CD14-positive monocyte (primary cell): ENCODE measurements around the gene GRIFIN. TPM values are rescaled to one million over a fixed set of nuclear protein-coding genes. Genes with fewer than 3 reads are reported as not detected.
"Not testable (repeated sequence)": the region's sequence is repeated elsewhere in the genome, so short reads cannot be mapped to it uniquely, and the experiment has no call there.

ENCODE experiments used
- DNase-seq, 3 donors: peaks; one replicate each; pipeline ENCODE4 v3.0.0-alpha.2; 2011 to 2022
- H2AFZ ChIP-seq: 2 replicates; pipeline ENCODE4 v1.6.0; 2012; ENCODE audit warnings: mild to moderate bottlenecking, low read depth, low read length, inconsistent platforms; ENCODE audit not compliant: insufficient read depth, poor library complexity, severe bottlenecking
- H3K27ac ChIP-seq, 2 donors: 1 replicate in 1 of 2; 2 replicates in 1 of 2; pipeline ENCODE4 v1.5.1; 2012 to 2013; ENCODE audit warnings: low read length in 2 of 2, control low read depth in 1 of 2, inconsistent platforms in 1 of 2, low read depth in 1 of 2, mild to moderate bottlenecking in 1 of 2
- H3K27me3 ChIP-seq, 2 donors: one replicate each; pipeline versions ENCODE4 v1.6.0 to v1.6.1; 2011 to 2013; ENCODE audit warnings: low read length in 2 of 2; ENCODE audit not compliant: control insufficient read depth in 2 of 2, insufficient read depth in 2 of 2
- H3K36me3 ChIP-seq, 2 donors: replicated peaks in 1 of 2; 1 replicate in 1 of 2; 2 replicates in 1 of 2; pipeline versions ENCODE4 v1.5.1 to v1.6.1; 2012 to 2013; ENCODE audit warnings: low read length in 2 of 2, control low read depth in 1 of 2, inconsistent platforms in 1 of 2, mild to moderate bottlenecking in 1 of 2; ENCODE audit not compliant: insufficient read depth in 2 of 2, control insufficient read depth in 1 of 2
- H3K4me1 ChIP-seq, 2 donors: 1 replicate in 1 of 2; 2 replicates in 1 of 2; pipeline versions ENCODE4 v1.5.1 to v1.6.1; 2012 to 2013; ENCODE audit warnings: low read length in 2 of 2, control low read depth in 1 of 2, inconsistent platforms in 1 of 2, mild to moderate bottlenecking in 1 of 2, moderate library complexity in 1 of 2; ENCODE audit not compliant: insufficient read depth in 2 of 2, control insufficient read depth in 1 of 2
- H3K4me2 ChIP-seq: replicated peaks from 2 replicates; pipeline ENCODE3; 2012; ENCODE audit warnings: low read length, moderate library complexity, mild to moderate bottlenecking; ENCODE audit not compliant: poor library complexity, severe bottlenecking; ENCODE audit errors: extremely low read depth
- H3K4me3 ChIP-seq, 3 experiments: fragments of 200-600 bp in 1 of 3; sonication (generic) in 1 of 3; replicated peaks in 1 of 3; 1 replicate in 2 of 3; 2 replicates in 1 of 3; pipeline ENCODE4 v1.5.1; 2011 to 2013; ENCODE audit warnings: low read length in 3 of 3, mild to moderate bottlenecking in 3 of 3, control low read depth in 2 of 3, low read depth in 2 of 3, inconsistent platforms in 1 of 3, moderate library complexity in 1 of 3
- H3K79me2 ChIP-seq: 2 replicates; pipeline ENCODE4 v1.6.0; 2012; ENCODE audit warnings: mild to moderate bottlenecking, control low read depth, inconsistent platforms, low read length, moderate library complexity; ENCODE audit not compliant: insufficient read depth
- H3K9ac ChIP-seq: 2 replicates; pipeline ENCODE4 v1.6.0; 2017; ENCODE audit warnings: low read length, mild to moderate bottlenecking; ENCODE audit not compliant: insufficient read depth, poor library complexity, severe bottlenecking
- H3K9me3 ChIP-seq, 2 donors: replicated peaks in 1 of 2; 1 replicate in 1 of 2; 2 replicates in 1 of 2; pipeline versions ENCODE4 v1.5.1 to v1.6.1; 2012 to 2013; ENCODE audit warnings: low read length in 2 of 2, control low read depth in 1 of 2; ENCODE audit not compliant: control insufficient read depth in 1 of 2, insufficient read depth in 1 of 2
- H4K20me1 ChIP-seq: 2 replicates; pipeline ENCODE4 v1.6.0; 2012; ENCODE audit warnings: mild to moderate bottlenecking, low read length, control low read depth, moderate library complexity; ENCODE audit not compliant: insufficient read depth
- H3K27ac Mint-ChIP-seq, 7 donors: one replicate each; pipeline ENCODE4 v1.8.0; 2020; ENCODE audit warnings: mild to moderate bottlenecking in 7 of 7, mixed read lengths in 7 of 7, moderate library complexity in 6 of 7, inconsistent platforms in 2 of 7
- H3K27me3 Mint-ChIP-seq, 3 donors: one replicate each; pipeline ENCODE4 v1.8.0; 2021 to 2022; ENCODE audit warnings: low read depth in 3 of 3, mild to moderate bottlenecking in 3 of 3, mixed read lengths in 3 of 3, moderate library complexity in 3 of 3, inconsistent platforms in 1 of 3
- H3K36me3 Mint-ChIP-seq, 2 donors: one replicate each; pipeline ENCODE4 v1.8.0; 2020; ENCODE audit warnings: mixed read lengths in 2 of 2, inconsistent platforms in 1 of 2, mild to moderate bottlenecking in 1 of 2
- H3K4me1 Mint-ChIP-seq: one replicate; pipeline ENCODE4 v1.8.0; 2020; ENCODE audit warnings: mild to moderate bottlenecking, mixed read lengths
- H3K4me3 Mint-ChIP-seq, 2 donors: one replicate each; pipeline ENCODE4 v1.8.0; 2020; ENCODE audit warnings: mild to moderate bottlenecking in 2 of 2, mixed read lengths in 2 of 2, moderate library complexity in 1 of 2
- H3K9me3 Mint-ChIP-seq, 7 donors: one replicate each; pipeline ENCODE4 v1.8.0; 2020 to 2022; ENCODE audit warnings: mixed read lengths in 7 of 7, mild to moderate bottlenecking in 6 of 7, moderate library complexity in 6 of 7, inconsistent platforms in 2 of 7
- WGBS: methylation state at CpG from one replicate; pipeline ENCODE4 v1.1.5; 2013; ENCODE audit warnings: missing lambda C conversion rate; ENCODE audit not compliant: insufficient coverage; 5-methylcytosine and 5-hydroxymethylcytosine counted together
- intact Hi-C, 2 donors: fragments of 100-400 bp; cut with micrococcal nuclease; formaldehyde crosslinking; loops; one replicate each; pipeline versions ENCODE4 v1.15.0 to v1.15.1; 2023
- polyA plus RNA-seq, 3 donors: library from polyadenylated mRNA; depleted of rRNA in 1 of 3; unstranded in 2 of 3; stranded (reverse) in 1 of 3; fragments of 300-500 nt in 2 of 3; fragments of >200 nt in 1 of 3; fragmentation: Illumina TruSeq in 2 of 3; gene quantifications; 1 replicate in 2 of 3; 2 replicates in 1 of 3; pipeline ENCODE4 v1.2.3, GENCODE V29; 2012 to 2021
- TF ChIP-seq, protein P1 (sequence below): fragments of 200-600 bp; IDR thresholded peaks from one replicate; pipeline ENCODE4 v1.8.0; 2022; ENCODE audit warnings: antibody characterized with exemption, mild to moderate bottlenecking

The GRIFIN gene
- polyA plus RNA-seq, 3 donors, result not detected

DNA sequence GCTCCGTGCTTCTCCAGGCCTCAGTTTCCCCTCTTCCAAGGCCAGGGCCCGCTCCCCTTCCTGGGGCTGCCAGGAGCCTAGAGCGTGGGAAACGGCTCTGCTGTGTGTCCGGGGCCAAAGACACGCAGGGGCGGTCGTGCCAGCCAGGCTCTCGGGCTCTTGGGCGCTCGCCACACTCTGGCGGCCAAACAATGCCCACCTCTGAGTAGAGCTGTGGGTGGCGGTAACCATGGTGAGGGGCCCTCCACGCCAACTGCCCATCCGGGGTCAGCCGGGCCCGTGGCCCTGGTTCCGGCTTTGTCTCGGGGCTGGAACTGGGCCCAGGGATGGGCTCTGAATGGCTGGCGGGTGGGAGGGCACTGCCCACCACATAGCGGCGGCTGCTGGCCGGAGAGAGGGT lies 16.0 kb downstream of the GRIFIN start:
- no peaks in the 10 kb centered on the region for H3K36me3 Mint-ChIP-seq

DNA sequence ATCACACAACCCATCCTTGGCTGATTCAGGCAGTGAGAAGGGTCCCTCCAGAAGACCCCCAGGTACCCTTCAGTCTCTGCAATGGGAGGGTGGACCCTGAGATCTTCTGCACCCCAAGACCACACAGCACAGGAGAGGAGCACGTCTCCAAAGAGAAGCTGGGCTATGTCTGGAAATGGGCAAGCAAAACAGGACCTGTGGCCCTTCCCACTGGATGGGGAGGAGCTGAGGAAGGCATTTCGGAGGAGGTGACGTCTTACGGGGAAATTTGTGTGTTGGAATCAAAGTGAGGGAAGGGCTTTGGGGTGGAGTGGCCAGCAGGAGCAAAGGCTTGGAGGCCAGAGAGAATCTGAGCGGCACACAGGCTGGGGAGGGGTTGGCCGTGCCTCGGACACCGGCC lies 16.5 kb downstream of the GRIFIN start:
- Histone ChIP-seq H3K9ac (no peak overlapping the region), H2AFZ (no peak overlapping the region), H3K4me1 (no peaks in the 10 kb centered on the region), H3K4me2 (no peak overlapping the region), H3K4me3 (no peak overlapping the region), H3K9me3 (no peaks in the 10 kb centered on the region), H3K79me2 (no peaks in the 10 kb centered on the region), H3K36me3 (no peaks in the 10 kb centered on the region), H3K27ac (no peak overlapping the region), H4K20me1 (no peaks in the 10 kb centered on the region), H3K27me3 (no peaks in the 10 kb centered on the region)
- no peak for DNase-seq
- intact Hi-C loops, result no loop called here
- Mint-ChIP-seq H3K9me3 (peaks cover 0 to 8% (median 0%) of the 10 kb centered on the region in 7 donors), H3K27ac (peak overlapping the region in 1 of 7 donors; percentile 52), H3K27me3 (peaks cover 5 to 8% (median 5%) of the 10 kb centered on the region in 3 donors), H3K4me3 (peak overlapping the region in 1 of 2 donors; percentile 4), H3K36me3 (no peaks in the 10 kb centered on the region), H3K4me1 (peaks cover 2% of the 10 kb centered on the region)
- WGBS, result 87% methylated on average over 6 of the region's 8 CpGs
- TF ChIP-seq, protein P1, sequence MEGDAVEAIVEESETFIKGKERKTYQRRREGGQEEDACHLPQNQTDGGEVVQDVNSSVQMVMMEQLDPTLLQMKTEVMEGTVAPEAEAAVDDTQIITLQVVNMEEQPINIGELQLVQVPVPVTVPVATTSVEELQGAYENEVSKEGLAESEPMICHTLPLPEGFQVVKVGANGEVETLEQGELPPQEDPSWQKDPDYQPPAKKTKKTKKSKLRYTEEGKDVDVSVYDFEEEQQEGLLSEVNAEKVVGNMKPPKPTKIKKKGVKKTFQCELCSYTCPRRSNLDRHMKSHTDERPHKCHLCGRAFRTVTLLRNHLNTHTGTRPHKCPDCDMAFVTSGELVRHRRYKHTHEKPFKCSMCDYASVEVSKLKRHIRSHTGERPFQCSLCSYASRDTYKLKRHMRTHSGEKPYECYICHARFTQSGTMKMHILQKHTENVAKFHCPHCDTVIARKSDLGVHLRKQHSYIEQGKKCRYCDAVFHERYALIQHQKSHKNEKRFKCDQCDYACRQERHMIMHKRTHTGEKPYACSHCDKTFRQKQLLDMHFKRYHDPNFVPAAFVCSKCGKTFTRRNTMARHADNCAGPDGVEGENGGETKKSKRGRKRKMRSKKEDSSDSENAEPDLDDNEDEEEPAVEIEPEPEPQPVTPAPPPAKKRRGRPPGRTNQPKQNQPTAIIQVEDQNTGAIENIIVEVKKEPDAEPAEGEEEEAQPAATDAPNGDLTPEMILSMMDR, result no peak

More for the DNA sequence above, 16.0 kb downstream of the GRIFIN start:
- no peak for DNase-seq
- peaks cover 2% of the 10 kb centered on the region for H3K4me1 Mint-ChIP-seq
- Histone ChIP-seq H4K20me1 (no peaks in the 10 kb centered on the region), H3K4me3 (no peak overlapping the region), H3K9me3 (no peaks in the 10 kb centered on the region), H3K27me3 (no peaks in the 10 kb centered on the region), H3K79me2 (no peaks in the 10 kb centered on the region), H3K27ac (no peak overlapping the region), H3K36me3 (no peaks in the 10 kb centered on the region), H3K4me2 (no peak overlapping the region), H3K9ac (no peak overlapping the region), H3K4me1 (no peaks in the 10 kb centered on the region), H2AFZ (no peak overlapping the region)
- peaks cover 0 to 4% (median 0%) of the 10 kb centered on the region in 7 donors for H3K9me3 Mint-ChIP-seq
- TF ChIP-seq, protein P1, result no peak
- no peak overlapping the region for H3K27ac Mint-ChIP-seq
- peaks cover 2 to 8% (median 5%) of the 10 kb centered on the region in 3 donors for H3K27me3 Mint-ChIP-seq
- intact Hi-C loops, result no loop called here
- 95% methylated on average over 22 of the region's 23 CpGs for WGBS
- H3K4me3 Mint-ChIP-seq, result no peak overlapping the region

DNA sequence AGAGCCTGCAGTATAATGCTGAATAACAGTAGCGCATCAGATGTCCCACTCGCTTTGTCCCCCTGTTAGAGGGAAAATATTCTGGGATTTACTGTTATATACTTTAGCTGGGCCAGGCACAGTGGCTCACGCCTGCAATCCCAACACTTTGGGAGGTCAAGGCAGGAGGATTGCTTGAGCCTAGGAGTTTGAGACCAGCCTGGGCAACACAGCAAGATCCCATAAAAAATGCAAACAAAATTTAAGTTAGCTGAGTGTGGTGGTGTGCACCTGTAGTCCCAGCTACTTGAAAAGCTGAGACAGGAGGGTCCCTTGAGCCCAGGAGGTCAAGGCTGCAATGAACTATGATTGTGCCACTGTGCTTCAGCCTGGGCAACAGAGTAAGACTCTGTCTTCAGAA lies 22.3 kb downstream of the GRIFIN start:
- H3K9me3 ChIP-seq, H3K27ac ChIP-seq, H3K79me2 ChIP-seq, H3K9ac ChIP-seq, H3K4me3 Mint-ChIP-seq, DNase-seq, H3K27me3 ChIP-seq, H3K4me3 ChIP-seq, H3K4me2 ChIP-seq, H3K27me3 Mint-ChIP-seq, H3K27ac Mint-ChIP-seq, H4K20me1 ChIP-seq, H2AFZ ChIP-seq, H3K36me3 Mint-ChIP-seq, H3K36me3 ChIP-seq, H3K9me3 Mint-ChIP-seq: not testable (repeated sequence)
- H3K4me1 ChIP-seq, result peaks cover 11 to 13% of the 10 kb centered on the region in 2 donors
- 83% methylated on average over 1 of the region's 3 CpGs for WGBS
- intact Hi-C loops, result loop anchor here (5.0 kb wide), 1 partner anchor 228 kb away; no protein-coding TSS in a partner anchor
- peaks cover 13% of the 10 kb centered on the region for H3K4me1 Mint-ChIP-seq
